Stomach (tissue), 9 donors: ENCODE measurements around the gene MAPK14. TPM values are rescaled to one million over a fixed set of nuclear protein-coding genes. Genes with fewer than 3 reads are reported as not detected.
A peak's percentile ranks its signal among the peaks of the same experiment; 100 is the strongest.

Experiments used
- DNase-seq, 2 donors: peaks; one replicate each; pipeline versions ENCODE4 v3.0.0 to v3.0.0-alpha.2; 2013 to 2019
- H3K27ac ChIP-seq, 5 donors: fragments of 200-600 bp in 4 of 5; sonication (generic) in 4 of 5; one replicate each; pipeline ENCODE4 v1.5.1; 2013 to 2019; ENCODE audit warnings: mild to moderate bottlenecking in 1 of 5, moderate library complexity in 1 of 5
- H3K27me3 ChIP-seq, 3 donors: fragments of 200-600 bp; sonication (generic); one replicate each; pipeline ENCODE4 v1.5.1; 2017 to 2019; ENCODE audit warnings: mixed run types in 1 of 3
- H3K36me3 ChIP-seq, 4 donors: fragments of 200-600 bp; sonication (generic); 1 replicate in 3 of 4; 2 replicates in 1 of 4; pipeline ENCODE4 v1.5.1; 2016 to 2019
- H3K4me1 ChIP-seq, 4 donors: fragments of 200-600 bp; sonication (generic); one replicate each; pipeline ENCODE4 v1.5.1; 2016 to 2019
- H3K4me3 ChIP-seq, 4 donors: fragments of 200-600 bp; sonication (generic) in 3 of 4; one replicate each; pipeline ENCODE4 v1.5.1; 2016 to 2019; ENCODE audit warnings: mild to moderate bottlenecking in 1 of 4
- H3K9me3 ChIP-seq, 4 donors: fragments of 200-600 bp; sonication (generic); one replicate each; pipeline ENCODE4 v1.5.1; 2016 to 2019
- CTCF ChIP-seq, 7 experiments: fragments of 450-650 bp in 4 of 7; fragments of 200-600 bp in 3 of 7; sonication (generic) in 3 of 7; IDR thresholded peaks; one replicate each; pipeline ENCODE4 v1.5.1; 2016 to 2019; ENCODE audit warnings: antibody characterized with exemption in 7 of 7, control low read depth in 2 of 7, mild to moderate bottlenecking in 1 of 7
- EP300 ChIP-seq: sonication (generic); formaldehyde crosslinking; IDR thresholded peaks from one replicate; pipeline ENCODE4 v1.6.1; 2017; ENCODE audit warnings: antibody characterized with exemption
- POLR2A ChIP-seq, 4 donors: fragments of 450-650 bp; IDR thresholded peaks; one replicate each; pipeline ENCODE4 v1.6.1; 2016; ENCODE audit warnings: antibody characterized with exemption in 4 of 4, control low read depth in 2 of 4, mild to moderate bottlenecking in 1 of 4, moderate library complexity in 1 of 4
- POLR2AphosphoS5 ChIP-seq, 3 donors: sonication (generic); formaldehyde crosslinking; IDR thresholded peaks; one replicate each; pipeline ENCODE4 v1.6.1; 2016; ENCODE audit warnings: antibody characterized with exemption in 3 of 3
- WGBS, 5 donors: extraction: QIAGEN DNeasy Blood & Tissue Kit in 3 of 5; methylation state at CpG; one replicate each; pipeline versions ENCODE4 v1.1.5 to v1.1.7; 2013 to 2018; 5-methylcytosine and 5-hydroxymethylcytosine counted together
- intact Hi-C: fragments of 100-400 bp; cut with DNase I; formaldehyde crosslinking; loops from one replicate; pipeline ENCODE4 v1.15.1; 2023; ENCODE audit warnings: low total_unique reads
- polyA plus RNA-seq, 3 donors: library from polyadenylated mRNA; stranded (reverse); fragments of 200-250 nt; gene quantifications; one replicate each; pipeline ENCODE4 v1.2.3, GENCODE V29; 2013
- total RNA-seq, 5 donors: library from RNA; depleted of rRNA; stranded (reverse); fragments of >200 nt; gene quantifications; one replicate each; pipeline versions ENCODE4 v1.1.0 to v1.2.3, GENCODE V29; 2014 to 2016
- donor health status: healthy with polysubstance abuse.
- donor health status: Bipolar disorder and iron deficiency.
- donor health status: healthy.

The MAPK14 gene
- total and polyA plus RNA-seq, 8 donors = 12.3 to 297 (median 35.9) TPM

- TF ChIP-seq CTCF (IDR thresholded peaks at IDR 0.05) = no peak
- no peak for TF ChIP-seq POLR2A (IDR thresholded peaks at IDR 0.05)
- no peak for TF ChIP-seq POLR2AphosphoS5 (IDR thresholded peaks at IDR 0.05)
- Histone ChIP-seq H3K36me3 (no peaks in the 10 kb centered on the region), H3K27me3 (no peaks in the 10 kb centered on the region), H3K9me3 (no peaks in the 10 kb centered on the region), H3K4me3 (no peak overlapping the region), H3K4me1 (peaks cover 0 to 7% (median 0%) of the 10 kb centered on the region in 4 donors), H3K27ac (no peak overlapping the region)
- DNase-seq = no peak
- WGBS, 5 donors = 84 to 95% (median 93%) methylated on average over 3 of the region's 3 CpGs
- intact Hi-C loops = no loop called here
Observed at GRCh38 chr6:36147294-36147693, 119.7 kb downstream of the MAPK14 start.

- no peak for DNase-seq
- H3K27ac ChIP-seq = peak overlapping the region in 2 of 5 donors; percentile 49 to 60
- no peaks in the 10 kb centered on the region for H3K9me3 ChIP-seq
- H3K27me3 ChIP-seq = no peaks in the 10 kb centered on the region
- no peaks in the 10 kb centered on the region for H3K36me3 ChIP-seq
- H3K4me1 ChIP-seq = peaks cover 0 to 4% (median 0%) of the 10 kb centered on the region in 4 donors
- H3K4me3 ChIP-seq = no peak overlapping the region
- intact Hi-C loops = no loop called here
- TF ChIP-seq POLR2AphosphoS5 (IDR thresholded peaks at IDR 0.05) (no peak), POLR2A (IDR thresholded peaks at IDR 0.05) (no peak), CTCF (IDR thresholded peaks at IDR 0.05) (no peak), EP300 (no peak)
Observed at GRCh38 chr6:36149476-36149875, 121.9 kb downstream of the MAPK14 start.

- H3K4me3 ChIP-seq = no peak overlapping the region
- H3K27me3 ChIP-seq = no peaks in the 10 kb centered on the region
- H3K36me3 ChIP-seq = no peaks in the 10 kb centered on the region
- intact Hi-C loops = no loop called here
- TF ChIP-seq EP300 = no peak
- TF ChIP-seq POLR2AphosphoS5 (IDR thresholded peaks at IDR 0.05) = peak in 2 of 3 donors; percentile 13 to 40
- no peak for TF ChIP-seq POLR2A (IDR thresholded peaks at IDR 0.05)
- no peak for TF ChIP-seq CTCF (IDR thresholded peaks at IDR 0.05)
- DNase-seq = peak in 1 of 2 donors; percentile 32
- WGBS, 5 donors = 65 to 70% (median 66%) methylated on average over 3 of the region's 3 CpGs
- H3K9me3 ChIP-seq = no peaks in the 10 kb centered on the region
- H3K4me1 ChIP-seq = peaks cover 0 to 4% (median 0%) of the 10 kb centered on the region in 4 donors
- peak overlapping the region in 2 of 5 donors; percentile 49 to 60 for H3K27ac ChIP-seq
Observed at GRCh38 chr6:36150283-36150682, 122.7 kb downstream of the MAPK14 start.

GRCh38 chr6:36154286-36154685 is 126.7 kb downstream of the MAPK14 start:
- H3K27me3 ChIP-seq = no peaks in the 10 kb centered on the region
- 87 to 92% (median 92%) methylated on average over 2 of the region's 2 CpGs for WGBS, 5 donors
- H3K36me3 ChIP-seq = no peaks in the 10 kb centered on the region
- no peaks in the 10 kb centered on the region for H3K9me3 ChIP-seq
- intact Hi-C loops = no loop called here
- TF ChIP-seq CTCF (IDR thresholded peaks at IDR 0.05) (no peak), POLR2AphosphoS5 (IDR thresholded peaks at IDR 0.05) (no peak), EP300 (no peak), POLR2A (IDR thresholded peaks at IDR 0.05) (no peak)
- no peak overlapping the region for H3K27ac ChIP-seq
- no peak overlapping the region for H3K4me3 ChIP-seq
- peaks cover 0 to 4% (median 0%) of the 10 kb centered on the region in 4 donors for H3K4me1 ChIP-seq
- no peak for DNase-seq
